Endometrial microvascular endothelial cells (primary cell): Measurements from ENCODE around the gene HMHB1. TPM values are rescaled to one million over a fixed set of nuclear protein-coding genes. Genes with fewer than 3 reads are reported as not detected.

Source experiments
- in situ Hi-C: cut with HindIII; loops from 2 replicates; pipeline ENCODE4 v1.10.0; 2017; ENCODE audit warnings: low sequenced_read_pairs, low pct_unique_long_range_greater_than_20kb; ENCODE audit errors: inconsistent ontology term
- total RNA-seq: library from RNA; depleted of rRNA; stranded (reverse); fragments of >200 nt; gene quantifications from one replicate; pipeline ENCODE4 v1.2.3, GENCODE V29; 2015; ENCODE audit errors: inconsistent ontology term

The HMHB1 gene
- total RNA-seq, 1 donor from 2014 or later, result not detected

DNA sequence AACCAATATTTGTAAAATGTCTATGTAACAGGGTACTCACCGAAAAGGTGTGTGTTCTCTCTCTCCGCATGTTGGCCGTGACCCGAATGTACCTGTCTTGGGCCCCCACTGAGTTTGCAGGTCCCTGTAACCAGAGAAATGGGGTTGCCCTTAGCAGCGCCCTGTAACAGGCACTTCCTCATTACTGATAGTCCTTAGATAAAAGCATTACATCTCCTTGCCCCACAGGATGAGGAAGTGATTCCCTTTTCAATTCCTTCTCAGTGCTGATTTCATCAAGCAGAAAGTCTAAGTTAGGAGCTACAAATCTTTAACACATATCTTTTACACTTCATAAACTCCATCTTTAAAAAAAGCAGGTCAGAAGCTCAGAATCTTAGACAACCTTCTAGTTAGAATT is 15.2 kb upstream of the HMHB1 start:
- in situ Hi-C loops, result no loop called here

- in situ Hi-C loops, result loop anchor here (25.0 kb wide), 1 partner anchor 588 kb away; no protein-coding TSS in a partner anchor
Observed at GRCh38 chr5:143800715-143801114, 11.2 kb upstream of the HMHB1 start.

- in situ Hi-C loops, result loop anchor here (25.0 kb wide), 1 partner anchor 589 kb away; no protein-coding TSS in a partner anchor
Observed at GRCh38 chr5:143801252-143801939, 10.6 kb upstream of the HMHB1 start.

GRCh38 chr5:143805861-143806260 is 6.1 kb upstream of the HMHB1 start:
- in situ Hi-C loops, result loop anchor here (25.0 kb wide), 1 partner anchor 594 kb away; no protein-coding TSS in a partner anchor

DNA sequence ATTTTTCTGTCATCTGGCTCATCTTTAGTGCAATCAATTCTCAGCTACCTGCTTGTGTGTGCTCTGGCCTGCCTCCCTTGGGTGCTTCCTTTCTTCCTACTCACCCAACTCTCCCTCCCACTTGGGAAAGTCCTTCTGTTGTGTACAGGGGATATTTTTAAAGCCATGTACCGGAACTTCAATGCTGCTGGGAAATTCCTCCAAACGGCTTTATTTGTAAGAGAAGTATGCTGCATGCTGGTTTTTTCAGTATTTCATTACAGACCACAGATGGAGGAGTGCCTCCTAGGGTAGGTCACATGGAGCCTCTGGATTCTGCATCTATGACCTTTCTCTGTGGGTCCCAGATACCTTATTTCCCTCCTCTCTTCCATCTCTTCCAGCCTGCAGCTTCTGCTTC is 5.4 kb upstream of the HMHB1 start:
- in situ Hi-C loops, result loop anchor here (25.0 kb wide), 1 partner anchor 594 kb away; no protein-coding TSS in a partner anchor

GRCh38 chr5:143807401-143807800 is 4.6 kb upstream of the HMHB1 start:
- in situ Hi-C loops, result loop anchor here (25.0 kb wide), 1 partner anchor 595 kb away; no protein-coding TSS in a partner anchor

- in situ Hi-C loops, result loop anchor here (25.0 kb wide), 1 partner anchor 604 kb away; no protein-coding TSS in a partner anchor
Observed at GRCh38 chr5:143816370-143816769, 4.4 kb downstream of the HMHB1 start.

DNA sequence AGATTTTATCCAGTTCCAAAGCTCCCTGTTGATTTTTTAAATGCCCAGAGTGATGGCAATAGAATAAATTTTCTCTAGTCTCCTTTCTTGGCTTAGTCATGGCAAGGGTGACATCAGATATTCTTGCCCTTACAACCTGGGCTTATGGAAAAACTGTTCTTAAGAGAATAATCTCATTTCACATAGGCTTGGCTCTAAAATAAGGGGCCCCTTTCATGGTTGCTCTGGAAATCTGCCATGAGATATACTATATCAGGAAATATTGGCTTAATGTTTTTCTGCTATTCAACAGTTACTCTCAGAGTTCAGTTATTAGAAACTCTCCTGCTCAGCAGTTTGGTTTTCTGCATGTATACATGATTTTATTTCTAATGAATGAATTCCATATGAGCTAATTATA is 7.8 kb downstream of the HMHB1 start:
- in situ Hi-C loops, result loop anchor here (25.0 kb wide), 1 partner anchor 607 kb away; no protein-coding TSS in a partner anchor

GRCh38 chr5:143820451-143820850 is 8.5 kb downstream of the HMHB1 start:
- in situ Hi-C loops, result loop anchor here (25.0 kb wide), 1 partner anchor 608 kb away; no protein-coding TSS in a partner anchor

GRCh38 chr5:143824851-143825720 is 13.1 kb downstream of the HMHB1 start:
- in situ Hi-C loops, result loop anchor here (25.0 kb wide), 1 partner anchor 613 kb away; no protein-coding TSS in a partner anchor

- in situ Hi-C loops, result no loop called here
Observed at GRCh38 chr5:143826951-143827444, 15.0 kb downstream of the HMHB1 start.

GRCh38 chr5:143828710-143829109 is 16.7 kb downstream of the HMHB1 start:
- in situ Hi-C loops, result no loop called here

GRCh38 chr5:143833177-143833576 is 21.2 kb downstream of the HMHB1 start:
- in situ Hi-C loops, result no loop called here

DNA sequence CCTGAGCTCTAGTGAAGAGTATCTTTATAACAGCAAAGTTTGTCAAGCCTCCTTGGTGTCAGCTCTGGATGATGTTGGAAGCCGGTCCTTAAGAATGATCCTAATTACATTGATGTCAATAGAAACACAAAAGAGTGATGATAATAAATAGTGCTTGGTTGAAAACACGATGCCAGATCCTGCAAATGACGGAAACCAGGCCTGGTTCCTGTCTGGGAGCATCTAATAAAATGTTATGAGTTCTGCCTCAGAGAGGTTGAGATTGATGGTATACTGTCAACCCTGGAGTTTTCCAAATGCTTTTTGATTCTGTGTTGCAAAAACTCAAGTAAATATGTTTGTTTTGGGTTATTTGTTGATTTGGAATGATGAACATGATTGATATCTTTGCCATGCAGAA is 23.3 kb downstream of the HMHB1 start:
- in situ Hi-C loops, result no loop called here

DNA sequence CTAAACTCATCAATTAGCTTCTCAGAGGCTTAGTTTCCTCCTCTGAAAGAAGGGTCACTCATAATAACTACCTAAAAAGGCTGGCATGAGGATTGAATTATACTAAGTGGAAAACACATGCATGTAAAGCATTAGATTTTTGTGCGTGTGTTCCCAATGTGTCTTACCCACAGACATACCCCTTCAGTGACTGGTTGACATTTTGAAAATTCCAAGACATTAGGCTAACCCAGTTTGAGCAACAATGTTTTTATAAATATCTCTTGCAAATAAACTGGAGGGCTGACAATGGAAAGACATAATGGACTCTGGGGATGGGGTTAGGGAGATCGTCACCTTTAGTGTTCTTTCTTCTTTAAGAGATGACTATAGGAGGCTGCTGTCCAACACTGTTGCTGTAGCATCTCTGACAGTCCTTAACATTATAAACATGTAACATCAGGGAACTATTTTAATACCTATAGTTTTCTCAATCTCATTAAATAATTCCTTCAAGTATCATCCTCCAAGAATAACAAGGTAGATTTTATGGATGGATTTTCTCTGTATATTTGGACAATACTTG is 24.3 kb downstream of the HMHB1 start:
- in situ Hi-C loops, result no loop called here

GRCh38 chr5:143837306-143837848 is 25.4 kb downstream of the HMHB1 start:
- in situ Hi-C loops, result no loop called here

GRCh38 chr5:143841446-143841845 is 29.5 kb downstream of the HMHB1 start:
- in situ Hi-C loops, result no loop called here

DNA sequence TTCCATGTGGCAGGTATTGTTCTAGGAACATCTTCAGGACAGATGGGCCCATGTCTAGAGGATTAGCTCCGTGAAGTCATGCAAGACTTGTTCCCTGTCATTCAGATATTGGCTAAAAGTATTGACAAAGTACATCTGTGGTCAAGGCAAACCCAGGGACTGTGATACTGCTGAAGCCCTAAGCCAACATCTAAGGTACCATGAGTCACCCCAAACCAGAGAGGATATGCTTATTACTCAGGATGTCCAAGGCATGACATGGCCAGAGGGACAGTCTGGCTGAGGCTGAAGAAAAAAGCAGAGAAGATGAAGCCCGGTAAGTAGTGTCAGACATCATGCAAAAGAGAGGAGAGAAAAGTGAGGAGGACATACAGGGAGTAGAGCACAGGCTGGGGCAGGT is 31.0 kb downstream of the HMHB1 start:
- in situ Hi-C loops, result no loop called here

DNA sequence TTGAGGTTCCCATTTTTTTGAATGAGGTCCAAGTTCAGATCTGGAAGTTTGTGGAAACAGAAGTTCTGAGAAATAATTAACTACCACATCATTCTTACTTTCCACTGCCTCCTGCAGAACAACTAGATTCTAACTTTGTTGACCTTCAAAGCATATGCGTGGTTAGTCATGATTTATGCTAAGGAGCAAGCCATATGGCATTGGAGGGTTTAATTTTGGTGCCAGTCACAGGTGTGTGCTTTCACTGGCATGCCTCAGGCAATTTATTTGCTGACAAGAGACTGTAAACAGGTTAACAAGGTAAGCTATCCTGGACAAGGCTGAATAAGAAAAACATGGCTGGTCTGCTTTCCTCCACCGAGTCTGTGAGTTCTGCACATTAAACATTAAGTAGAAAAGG is 31.5 kb downstream of the HMHB1 start:
- in situ Hi-C loops, result no loop called here
